ENCODE measurements around the gene PAK1.
A peak's percentile ranks its signal among the peaks of the same experiment; 100 is the strongest.

PAK1 gene

DNA sequence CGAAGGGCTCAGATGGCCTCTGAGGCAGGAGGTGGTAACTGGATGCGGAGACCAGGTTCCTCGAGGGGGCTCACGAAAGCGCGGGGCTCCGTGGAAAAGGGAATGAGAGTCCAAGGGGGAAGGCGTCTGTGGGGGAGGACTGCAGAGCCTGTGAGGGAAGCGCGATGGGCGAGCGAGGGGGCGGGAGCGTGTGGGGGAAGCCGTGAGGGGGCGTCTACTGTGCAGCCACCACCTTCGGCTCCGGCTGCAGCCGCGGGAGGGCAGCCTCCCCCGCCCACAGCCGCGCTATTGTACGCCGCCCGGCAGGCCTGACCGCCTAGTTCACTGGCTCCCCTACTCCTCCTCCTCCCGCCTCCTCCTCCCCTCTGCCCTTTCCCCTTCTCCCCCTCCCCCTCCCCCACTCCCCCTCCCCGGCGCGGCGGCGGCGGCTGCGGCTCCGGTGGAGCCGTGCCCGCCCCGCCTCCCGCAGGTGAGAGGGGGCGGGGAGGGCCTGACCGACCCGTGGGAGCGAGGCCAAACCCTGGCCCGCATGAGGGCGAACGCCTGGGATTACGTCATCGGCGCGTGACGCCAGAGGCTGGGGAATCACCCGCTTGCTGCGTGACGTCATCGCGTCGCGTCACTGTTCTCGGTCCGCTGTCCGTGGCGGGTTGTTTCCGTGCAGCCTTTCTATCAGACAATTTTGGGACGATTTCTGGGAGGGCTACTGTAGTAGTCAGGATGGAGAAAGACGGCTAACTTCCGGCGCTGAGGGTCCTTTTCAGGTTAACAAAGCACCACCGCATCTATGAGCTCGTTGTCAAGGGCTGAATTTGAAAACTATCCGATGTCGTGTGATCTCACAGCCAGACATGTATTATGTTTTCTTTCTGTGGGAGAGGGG is at the start of gene PAK1:
Gene PAK1, minus strand, starts transcription at position 294 of the 883 bp plus-strand sequence. CDS start 81,574 bp downstream, outside the sequence.
- TF ChIP-seq, protein P1, sequence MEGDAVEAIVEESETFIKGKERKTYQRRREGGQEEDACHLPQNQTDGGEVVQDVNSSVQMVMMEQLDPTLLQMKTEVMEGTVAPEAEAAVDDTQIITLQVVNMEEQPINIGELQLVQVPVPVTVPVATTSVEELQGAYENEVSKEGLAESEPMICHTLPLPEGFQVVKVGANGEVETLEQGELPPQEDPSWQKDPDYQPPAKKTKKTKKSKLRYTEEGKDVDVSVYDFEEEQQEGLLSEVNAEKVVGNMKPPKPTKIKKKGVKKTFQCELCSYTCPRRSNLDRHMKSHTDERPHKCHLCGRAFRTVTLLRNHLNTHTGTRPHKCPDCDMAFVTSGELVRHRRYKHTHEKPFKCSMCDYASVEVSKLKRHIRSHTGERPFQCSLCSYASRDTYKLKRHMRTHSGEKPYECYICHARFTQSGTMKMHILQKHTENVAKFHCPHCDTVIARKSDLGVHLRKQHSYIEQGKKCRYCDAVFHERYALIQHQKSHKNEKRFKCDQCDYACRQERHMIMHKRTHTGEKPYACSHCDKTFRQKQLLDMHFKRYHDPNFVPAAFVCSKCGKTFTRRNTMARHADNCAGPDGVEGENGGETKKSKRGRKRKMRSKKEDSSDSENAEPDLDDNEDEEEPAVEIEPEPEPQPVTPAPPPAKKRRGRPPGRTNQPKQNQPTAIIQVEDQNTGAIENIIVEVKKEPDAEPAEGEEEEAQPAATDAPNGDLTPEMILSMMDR (IDR thresholded peaks at IDR 0.05; ENCODE audit: extremely low read depth, insufficient read depth, missing control alignments) = peak; percentile 43
- in situ Hi-C loops (cut with MboI; ENCODE audit: low pct_unique_long_range_greater_than_20kb, low sequenced_read_pairs, unreplicated experiment) = loop anchor here (25.0 kb wide), 1 partner anchor 112 kb away; no protein-coding TSS in a partner anchor
- DNase-seq (ENCODE audit: low spot score) = peak; percentile 93

- TF ChIP-seq, protein P1 (IDR thresholded peaks at IDR 0.05; ENCODE audit: extremely low read depth, insufficient read depth, missing control alignments) = no peak
- no peak for DNase-seq (ENCODE audit: low spot score)
- in situ Hi-C loops (cut with MboI; ENCODE audit: low pct_unique_long_range_greater_than_20kb, low sequenced_read_pairs, unreplicated experiment) = no loop called here
Measured at GRCh38 chr11:77522215-77522614, 48.3 kb upstream of the PAK1 start.

DNA sequence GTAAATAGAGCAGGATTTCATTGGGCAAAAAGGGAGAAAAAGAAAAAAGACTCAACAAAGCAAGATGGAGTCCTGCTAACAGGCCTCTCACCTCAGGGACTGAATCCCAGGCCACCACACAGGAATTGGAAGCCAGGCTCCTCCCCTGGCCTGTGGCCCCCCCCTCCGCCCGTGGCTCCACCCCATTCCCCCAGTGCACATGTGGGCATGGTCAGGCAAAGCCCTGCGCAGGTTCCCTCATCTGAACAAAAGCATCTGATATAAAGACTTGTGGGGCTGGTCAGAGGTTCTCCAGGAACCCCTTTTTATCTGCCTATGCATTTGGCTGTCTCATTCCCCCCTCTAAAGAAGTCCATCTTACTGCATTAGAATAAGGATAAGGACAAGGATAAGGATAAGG is 46.0 kb upstream of the PAK1 start:
- no peak for DNase-seq (ENCODE audit: low spot score)
- in situ Hi-C loops (cut with MboI; ENCODE audit: low pct_unique_long_range_greater_than_20kb, low sequenced_read_pairs, unreplicated experiment) = no loop called here
- TF ChIP-seq, protein P1 (IDR thresholded peaks at IDR 0.05; ENCODE audit: extremely low read depth, insufficient read depth, missing control alignments) = no peak

DNA sequence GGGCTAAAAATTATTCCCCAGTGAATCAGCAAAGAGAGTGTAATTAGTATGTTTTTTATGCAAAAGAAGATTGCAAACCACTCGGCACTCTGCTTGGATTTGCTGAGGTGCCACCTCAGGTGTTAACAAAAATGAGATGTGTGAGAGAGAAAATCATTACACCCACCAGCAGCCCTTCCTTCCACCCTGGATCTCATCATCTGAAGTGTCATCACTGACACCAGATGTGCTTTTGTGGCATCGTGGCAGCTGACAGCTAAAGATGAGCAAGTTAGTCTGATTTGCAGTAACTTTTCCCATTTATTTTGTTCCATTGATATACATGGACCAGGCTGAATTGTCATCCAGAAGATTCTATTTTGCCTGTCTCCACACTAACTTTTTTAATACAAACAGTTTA is 44.6 kb upstream of the PAK1 start:
- in situ Hi-C loops (cut with MboI; ENCODE audit: low pct_unique_long_range_greater_than_20kb, low sequenced_read_pairs, unreplicated experiment) = no loop called here
- TF ChIP-seq, protein P1 (IDR thresholded peaks at IDR 0.05; ENCODE audit: extremely low read depth, insufficient read depth, missing control alignments) = no peak
- DNase-seq (ENCODE audit: low spot score) = no peak

- TF ChIP-seq, protein P1 (IDR thresholded peaks at IDR 0.05; ENCODE audit: extremely low read depth, insufficient read depth, missing control alignments) = no peak
- no peak for DNase-seq (ENCODE audit: low spot score)
- in situ Hi-C loops (cut with MboI; ENCODE audit: low pct_unique_long_range_greater_than_20kb, low sequenced_read_pairs, unreplicated experiment) = no loop called here
Measured at GRCh38 chr11:77517753-77518152, 43.9 kb upstream of the PAK1 start.

DNA sequence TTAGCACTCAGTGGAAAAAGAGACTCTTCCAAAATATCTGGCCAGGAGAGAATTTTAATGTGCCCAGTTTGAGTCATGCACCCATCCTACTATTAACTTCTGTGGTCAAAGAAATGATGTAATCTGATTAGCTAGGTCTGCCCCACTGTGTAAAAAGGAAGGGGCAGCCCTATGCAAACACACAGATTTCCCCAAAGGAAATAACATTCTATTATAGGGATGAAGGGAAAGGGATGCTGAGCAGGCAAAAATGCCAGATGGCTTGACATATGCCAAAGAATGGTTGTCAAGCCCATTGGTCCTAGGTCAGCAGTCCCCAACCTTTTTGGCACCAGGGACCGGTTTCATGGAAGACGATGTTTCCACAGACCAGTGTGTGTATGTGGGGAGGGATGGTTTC is 43.3 kb upstream of the PAK1 start:
- no peak for DNase-seq (ENCODE audit: low spot score)
- in situ Hi-C loops (cut with MboI; ENCODE audit: low pct_unique_long_range_greater_than_20kb, low sequenced_read_pairs, unreplicated experiment) = no loop called here

More for the DNA sequence above, 43.3 kb upstream of the PAK1 start:
- TF ChIP-seq, protein P1 (IDR thresholded peaks at IDR 0.05; ENCODE audit: extremely low read depth, insufficient read depth, missing control alignments) = no peak
